Neuronal stem cell (in vitro differentiated cells): ENCODE data around the gene ZNF775.

ENCODE experiments used
- DNase-seq: peaks from one replicate; pipeline ENCODE4 v3.0.0-alpha.2; 2013; ENCODE audit warnings: low spot score
- H2AFZ ChIP-seq: one replicate; pipeline ENCODE4 v1.6.1; 2013; ENCODE audit warnings: mild to moderate bottlenecking, low read length, inconsistent platforms
- H2AK5ac ChIP-seq: 2 replicates; pipeline ENCODE4 v1.6.1; 2013; ENCODE audit warnings: low read depth, mild to moderate bottlenecking, inconsistent platforms, low read length, moderate library complexity, mixed read lengths
- H2BK120ac ChIP-seq: 2 replicates; pipeline ENCODE4 v1.6.1; 2013; ENCODE audit warnings: low read depth, mild to moderate bottlenecking, inconsistent platforms, low read length, moderate library complexity, mixed read lengths
- H2BK12ac ChIP-seq: one replicate; pipeline ENCODE4 v1.6.1; 2013; ENCODE audit warnings: low read length, inconsistent platforms
- H2BK15ac ChIP-seq: 2 replicates; pipeline ENCODE4 v1.6.1; 2013; ENCODE audit warnings: mild to moderate bottlenecking, low read length, inconsistent platforms, mixed read lengths
- H2BK5ac ChIP-seq: one replicate; pipeline ENCODE4 v1.6.1; 2013; ENCODE audit warnings: inconsistent platforms, mild to moderate bottlenecking, low read length, moderate library complexity
- H3K14ac ChIP-seq: one replicate; pipeline ENCODE4 v1.6.1; 2013; ENCODE audit warnings: low read length, inconsistent platforms
- H3K18ac ChIP-seq: 2 replicates; pipeline ENCODE4 v1.6.1; 2013; ENCODE audit warnings: low read length, inconsistent platforms
- H3K23ac ChIP-seq: 2 replicates; pipeline ENCODE4 v1.6.1; 2013; ENCODE audit warnings: low read depth, mild to moderate bottlenecking, mixed read lengths, low read length, inconsistent platforms; ENCODE audit not compliant: poor library complexity
- H3K27ac ChIP-seq: replicated peaks from 3 replicates; pipeline ENCODE4 v1.5.1; 2013; ENCODE audit warnings: low read length, inconsistent platforms
- H3K27me3 ChIP-seq, 3 experiments: 2 replicates each; pipeline ENCODE4 v1.6.1; 2013; ENCODE audit warnings: low read length in 3 of 3, mild to moderate bottlenecking in 2 of 3, inconsistent platforms in 1 of 3, low read depth in 1 of 3, mixed read lengths in 1 of 3, moderate library complexity in 1 of 3; ENCODE audit not compliant: control insufficient read depth in 3 of 3, insufficient read depth in 3 of 3
- H3K36me3 ChIP-seq, 2 donors: replicated peaks in 1 of 2; 2 replicates each; pipeline ENCODE4 v1.6.1; 2013; ENCODE audit warnings: low read length in 2 of 2; ENCODE audit not compliant: control insufficient read depth in 2 of 2, insufficient read depth in 2 of 2
- H3K4ac ChIP-seq: 2 replicates; pipeline ENCODE4 v1.6.1; 2013; ENCODE audit warnings: inconsistent platforms, mild to moderate bottlenecking, low read length, moderate library complexity
- H3K4me1 ChIP-seq, 2 donors: 1 replicate in 1 of 2; 2 replicates in 1 of 2; pipeline ENCODE4 v1.6.1; 2013; ENCODE audit warnings: low read length in 2 of 2, low read depth in 1 of 2; ENCODE audit not compliant: control insufficient read depth in 2 of 2, insufficient read depth in 1 of 2
- H3K4me2 ChIP-seq: one replicate; pipeline ENCODE4 v1.6.1; 2013; ENCODE audit warnings: mild to moderate bottlenecking, low read length, inconsistent platforms; ENCODE audit not compliant: insufficient read depth, poor library complexity, severe bottlenecking
- H3K4me3 ChIP-seq, 2 donors: 2 replicates each; pipeline ENCODE4 v1.5.1; 2013; ENCODE audit warnings: low read length in 2 of 2, mild to moderate bottlenecking in 2 of 2, inconsistent platforms in 1 of 2, moderate library complexity in 1 of 2
- H3K79me1 ChIP-seq: one replicate; pipeline ENCODE4 v1.6.1; 2013; ENCODE audit warnings: low read depth, mild to moderate bottlenecking, inconsistent platforms, low read length, moderate library complexity
- H3K9ac ChIP-seq: one replicate; pipeline ENCODE4 v1.6.1; 2013; ENCODE audit warnings: mild to moderate bottlenecking, low read depth, low read length, inconsistent platforms; ENCODE audit not compliant: poor library complexity
- H3K9me3 ChIP-seq, 2 donors: replicated peaks in 1 of 2; 2 replicates each; pipeline versions ENCODE3 to v1.6.1; 2013; ENCODE audit warnings: low read length in 2 of 2, mild to moderate bottlenecking in 2 of 2, inconsistent platforms in 1 of 2, low read depth in 1 of 2, mixed read lengths in 1 of 2, moderate library complexity in 1 of 2; ENCODE audit not compliant: control insufficient read depth in 2 of 2, insufficient read depth in 1 of 2
- H4K8ac ChIP-seq: one replicate; pipeline ENCODE4 v1.6.1; 2013; ENCODE audit warnings: low read depth, mild to moderate bottlenecking, inconsistent platforms, low read length, moderate library complexity
- H4K91ac ChIP-seq: one replicate; pipeline ENCODE4 v1.6.1; 2013; ENCODE audit warnings: low read length, low read depth, mild to moderate bottlenecking, inconsistent platforms; ENCODE audit not compliant: poor library complexity
- WGBS, 2 donors: extraction: QIAGEN DNeasy Blood & Tissue Kit; methylation state at CpG; one replicate each; pipeline ENCODE4 v1.1.7; 2013; ENCODE audit warnings: missing lambda C conversion rate in 2 of 2, mixed read lengths in 1 of 2; ENCODE audit not compliant: insufficient read length in 2 of 2, insufficient replicate concordance in 1 of 2; ENCODE audit errors: extremely low coverage in 2 of 2; 5-methylcytosine and 5-hydroxymethylcytosine counted together

ZNF775 gene

DNA sequence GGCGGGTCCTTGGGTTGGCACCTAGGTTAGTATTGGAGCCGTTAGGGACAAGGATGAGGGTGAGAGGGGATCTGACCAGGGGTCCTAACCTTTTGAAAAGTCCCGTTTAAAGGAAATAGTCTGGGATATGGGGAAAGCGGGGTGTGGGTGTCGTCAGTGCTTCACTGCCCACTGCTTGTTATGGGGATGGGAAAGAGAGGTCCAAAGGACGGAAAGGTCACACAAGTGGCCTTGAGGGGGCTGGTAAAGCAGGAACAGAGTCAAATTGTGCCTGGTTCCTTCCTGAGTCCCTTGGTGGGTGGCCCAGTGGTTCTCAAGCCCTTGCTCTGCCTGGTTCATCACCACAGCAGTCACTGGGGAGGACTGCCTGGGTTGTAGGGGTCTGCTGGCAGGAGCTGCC is 2.6 kb upstream of the ZNF775 start:
- H2BK12ac ChIP-seq, result no peak overlapping the region
- H2BK5ac ChIP-seq, result no peak overlapping the region
- no peak overlapping the region for H3K14ac ChIP-seq
- no peak for DNase-seq
- H3K4me3 ChIP-seq, result no peak overlapping the region
- no peak overlapping the region for H2BK120ac ChIP-seq
- H4K91ac ChIP-seq, result no peak overlapping the region
- H3K36me3 ChIP-seq, result peaks cover 23 to 39% of the 10 kb centered on the region in 2 donors
- peaks cover 16% of the 10 kb centered on the region for H3K79me1 ChIP-seq
- H2AFZ ChIP-seq, result no peak overlapping the region
- H3K27me3 ChIP-seq, result no peaks in the 10 kb centered on the region
- no peak overlapping the region for H3K4ac ChIP-seq
- H3K18ac ChIP-seq, result peak overlapping the region; percentile 59
- peak overlapping the region; percentile 52 for H3K27ac ChIP-seq
- H3K4me1 ChIP-seq, result peaks cover 26 to 29% of the 10 kb centered on the region in 2 donors
- no peak overlapping the region for H2AK5ac ChIP-seq
- WGBS, 2 donors, result no CpG with 5 or more reads among the region's 6 CpGs
- no peak overlapping the region for H4K8ac ChIP-seq
- no peak overlapping the region for H3K23ac ChIP-seq
- no peak overlapping the region for H3K4me2 ChIP-seq
- no peak overlapping the region for H2BK15ac ChIP-seq
- no peak overlapping the region for H3K9ac ChIP-seq
- no peaks in the 10 kb centered on the region for H3K9me3 ChIP-seq

DNA sequence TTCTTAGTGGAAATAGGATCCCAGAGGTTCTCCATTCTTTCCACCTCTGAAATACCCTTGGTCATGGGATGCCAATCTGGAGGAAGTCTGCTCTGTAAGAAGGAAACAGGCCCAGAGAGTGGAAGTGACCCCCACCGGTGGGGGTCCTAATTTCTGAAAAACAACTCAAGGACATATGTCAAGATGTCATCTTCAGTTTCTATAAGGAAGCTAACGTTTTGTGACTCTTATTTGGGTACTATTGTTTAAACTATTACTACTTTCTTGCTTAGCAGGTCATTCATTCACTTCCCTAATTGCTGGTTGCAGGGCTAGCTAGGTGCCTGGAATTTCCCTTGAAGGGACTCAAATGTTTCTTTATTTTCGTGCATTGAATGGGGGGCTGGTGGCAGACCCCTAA is 1.9 kb upstream of the ZNF775 start:
- peaks cover 12% of the 10 kb centered on the region for H3K79me1 ChIP-seq
- no peak overlapping the region for H3K23ac ChIP-seq
- peaks cover 21 to 34% of the 10 kb centered on the region in 2 donors for H3K36me3 ChIP-seq
- no peak overlapping the region for H3K14ac ChIP-seq
- H3K9me3 ChIP-seq, result no peaks in the 10 kb centered on the region
- no peak overlapping the region for H3K4ac ChIP-seq
- no peak overlapping the region for H3K4me3 ChIP-seq
- peak overlapping the region; percentile 25 for H3K27ac ChIP-seq
- H3K4me1 ChIP-seq, result peaks cover 32 to 33% of the 10 kb centered on the region in 2 donors
- H3K27me3 ChIP-seq, result no peaks in the 10 kb centered on the region
- DNase-seq, result no peak
- no peak overlapping the region for H2BK120ac ChIP-seq
- no peak overlapping the region for H2AFZ ChIP-seq
- H2BK12ac ChIP-seq, result no peak overlapping the region
- no CpG with 5 or more reads among the region's 3 CpGs for WGBS, 2 donors
- no peak overlapping the region for H2BK15ac ChIP-seq
- no peak overlapping the region for H4K91ac ChIP-seq
- no peak overlapping the region for H2BK5ac ChIP-seq
- no peak overlapping the region for H3K18ac ChIP-seq
- H2AK5ac ChIP-seq, result no peak overlapping the region
- H3K4me2 ChIP-seq, result no peak overlapping the region
- no peak overlapping the region for H3K9ac ChIP-seq
- H4K8ac ChIP-seq, result no peak overlapping the region

DNA sequence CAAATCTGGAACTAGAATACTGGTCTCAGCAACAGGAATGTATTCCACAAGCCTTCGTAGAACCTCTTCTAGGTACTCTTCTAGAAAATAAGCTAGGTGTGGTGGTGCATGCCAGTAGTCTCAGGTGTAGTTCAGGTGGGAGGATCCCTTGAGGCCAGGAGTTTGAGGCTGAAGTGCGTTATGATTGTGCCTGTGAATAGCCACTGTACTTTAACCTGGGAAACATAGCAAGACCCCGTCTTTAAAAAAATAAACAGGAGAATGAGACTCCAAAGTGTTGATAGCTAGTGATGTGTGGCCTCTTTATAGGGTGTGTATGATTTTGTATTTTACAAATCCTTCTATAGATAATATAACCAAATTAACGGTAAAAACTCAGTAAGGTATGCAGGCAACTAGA is 1.5 kb upstream of the ZNF775 start:
- Histone ChIP-seq H3K23ac (no peak overlapping the region), H3K27ac (peak overlapping the region; percentile 25), H2AK5ac (no peak overlapping the region), H2BK15ac (no peak overlapping the region), H2AFZ (no peak overlapping the region), H4K8ac (no peak overlapping the region), H2BK120ac (no peak overlapping the region), H3K9me3 (no peaks in the 10 kb centered on the region), H3K79me1 (peaks cover 8% of the 10 kb centered on the region), H2BK12ac (no peak overlapping the region), H3K4me3 (no peak overlapping the region), H3K4me2 (no peak overlapping the region), H3K14ac (no peak overlapping the region), H3K9ac (no peak overlapping the region), H2BK5ac (no peak overlapping the region), H3K4ac (no peak overlapping the region), H3K18ac (no peak overlapping the region), H3K4me1 (peaks cover 36% of the 10 kb centered on the region in 2 donors), H4K91ac (no peak overlapping the region), H3K27me3 (no peaks in the 10 kb centered on the region), H3K36me3 (peaks cover 19 to 30% of the 10 kb centered on the region in 2 donors)
- no peak for DNase-seq
- no CpG with 5 or more reads among the region's 4 CpGs for WGBS, 2 donors

DNA sequence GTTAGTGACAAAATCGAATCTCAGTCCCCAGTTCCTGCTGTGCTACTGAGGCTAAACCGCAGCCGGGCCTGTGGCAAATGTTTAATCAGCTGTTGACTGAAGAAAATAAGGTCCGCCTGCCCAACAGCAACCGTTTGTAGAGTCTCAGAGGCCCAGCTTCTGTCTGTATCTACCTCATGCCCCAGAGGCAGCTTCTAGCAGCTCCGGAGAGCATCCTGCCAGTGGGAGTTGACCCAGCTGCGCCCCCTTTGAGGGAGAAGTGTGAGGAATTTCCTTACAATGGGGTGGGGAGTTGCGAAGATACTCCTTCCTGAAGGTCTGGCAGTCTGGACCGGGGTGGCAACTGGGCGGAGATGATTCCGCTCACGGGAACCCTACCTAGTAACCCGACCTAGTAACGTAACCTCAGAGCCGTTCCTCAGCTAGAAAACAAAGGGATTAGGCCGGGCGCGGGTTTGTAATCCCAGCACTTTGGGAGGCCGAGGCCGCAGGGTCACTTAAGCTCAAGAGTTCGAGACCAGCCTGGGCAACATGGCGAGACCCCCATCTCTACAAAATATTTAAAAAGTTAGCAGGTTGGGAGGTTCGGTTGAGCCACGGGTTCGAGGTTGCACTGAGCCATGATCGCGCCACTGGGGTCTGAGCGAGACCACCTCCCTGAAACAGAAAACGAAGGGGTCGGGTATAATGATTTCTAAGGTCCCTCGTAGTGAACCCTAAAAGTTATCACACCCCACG is 846 bp upstream of the ZNF775 start:
- Histone ChIP-seq H3K23ac (peak overlapping the region; percentile 96), H2AK5ac (peak overlapping the region; percentile 95), H3K9ac (peak overlapping the region; percentile 93), H3K4me1 (peaks cover 41 to 43% of the 10 kb centered on the region in 2 donors), H3K9me3 (no peaks in the 10 kb centered on the region), H3K36me3 (peaks cover 12 to 23% of the 10 kb centered on the region in 2 donors), H2BK15ac (peak overlapping the region; percentile 88), H4K91ac (peak overlapping the region; percentile 93), H2BK5ac (peak overlapping the region; percentile 98), H3K27me3 (no peaks in the 10 kb centered on the region), H2BK12ac (no peak overlapping the region), H3K79me1 (peaks cover 5% of the 10 kb centered on the region), H3K4me2 (peak overlapping the region; percentile 88), H4K8ac (no peak overlapping the region), H3K27ac (peak overlapping the region; percentile 96), H3K4ac (no peak overlapping the region), H3K18ac (peak overlapping the region; percentile 98), H2AFZ (peak overlapping the region; percentile 71), H2BK120ac (peak overlapping the region; percentile 97), H3K4me3 (peak overlapping the region; percentile 55 to 87), H3K14ac (no peak overlapping the region)
- peak; percentile 83 for DNase-seq
- no CpG with 5 or more reads among the region's 32 CpGs for WGBS, 2 donors
